T47D (cell line): ENCODE measurements around the gene ANKMY1.

Experiments
- DNase-seq, 2 experiments: peaks; one replicate each; pipeline versions ENCODE4 v3.0.0 to v3.0.0-alpha.2; 2011 to 2012; ENCODE audit warnings: low read depth in 1 of 2, low spot score in 1 of 2
- JUND ChIP-seq: IDR thresholded peaks from 2 replicates; pipeline ENCODE4 v1.6.1; 2012; ENCODE audit warnings: low read depth
- in situ Hi-C: cut with HindIII; loops from 2 replicates; pipeline ENCODE4 v1.10.0; 2016; ENCODE audit warnings: low sequenced_read_pairs, low pct_unique_long_range_greater_than_20kb

Gene ANKMY1, protein sequence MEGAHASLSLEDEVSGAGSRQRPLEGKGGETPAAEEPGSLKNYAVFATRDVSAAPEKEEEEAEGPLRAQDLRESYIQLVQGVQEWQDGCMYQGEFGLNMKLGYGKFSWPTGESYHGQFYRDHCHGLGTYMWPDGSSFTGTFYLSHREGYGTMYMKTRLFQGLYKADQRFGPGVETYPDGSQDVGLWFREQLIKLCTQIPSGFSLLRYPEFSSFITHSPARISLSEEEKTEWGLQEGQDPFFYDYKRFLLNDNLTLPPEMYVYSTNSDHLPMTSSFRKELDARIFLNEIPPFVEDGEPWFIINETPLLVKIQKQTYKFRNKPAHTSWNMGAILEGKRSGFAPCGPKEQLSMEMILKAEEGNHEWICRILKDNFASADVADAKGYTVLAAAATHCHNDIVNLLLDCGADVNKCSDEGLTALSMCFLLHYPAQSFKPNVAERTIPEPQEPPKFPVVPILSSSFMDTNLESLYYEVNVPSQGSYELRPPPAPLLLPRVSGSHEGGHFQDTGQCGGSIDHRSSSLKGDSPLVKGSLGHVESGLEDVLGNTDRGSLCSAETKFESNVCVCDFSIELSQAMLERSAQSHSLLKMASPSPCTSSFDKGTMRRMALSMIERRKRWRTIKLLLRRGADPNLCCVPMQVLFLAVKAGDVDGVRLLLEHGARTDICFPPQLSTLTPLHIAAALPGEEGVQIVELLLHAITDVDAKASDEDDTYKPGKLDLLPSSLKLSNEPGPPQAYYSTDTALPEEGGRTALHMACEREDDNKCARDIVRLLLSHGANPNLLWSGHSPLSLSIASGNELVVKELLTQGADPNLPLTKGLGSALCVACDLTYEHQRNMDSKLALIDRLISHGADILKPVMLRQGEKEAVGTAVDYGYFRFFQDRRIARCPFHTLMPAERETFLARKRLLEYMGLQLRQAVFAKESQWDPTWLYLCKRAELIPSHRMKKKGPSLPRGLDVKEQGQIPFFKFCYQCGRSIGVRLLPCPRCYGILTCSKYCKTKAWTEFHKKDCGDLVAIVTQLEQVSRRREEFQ

DNA sequence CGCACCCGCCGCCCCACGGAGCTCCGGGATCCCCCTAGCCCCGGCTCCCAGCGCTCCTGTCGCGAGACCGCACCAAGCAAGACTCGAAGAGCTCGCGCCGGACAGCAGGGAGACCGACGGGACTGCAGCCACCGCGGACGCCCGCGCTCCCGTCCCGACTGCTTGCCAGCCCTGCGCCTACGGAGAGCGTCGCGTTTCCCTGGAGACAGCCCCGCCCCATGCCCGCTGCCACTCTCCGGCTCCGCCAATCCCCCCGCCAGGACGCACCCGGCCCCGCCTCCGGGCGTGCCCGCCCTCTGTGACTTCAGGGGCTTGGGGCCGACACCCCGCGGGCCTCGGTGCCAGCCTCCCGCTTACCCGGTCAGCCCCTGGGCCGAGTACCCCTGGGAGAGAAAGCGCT lies at the start of gene ANKMY1:
ANKMY1 (minus strand) TSS at position 181 of the 400 bp plus-strand sequence. CDS start 653 bp downstream, outside the sequence.
- no peak for TF ChIP-seq JUND
- DNase-seq = peak; percentile 79 to 93
- in situ Hi-C loops = no loop called here

- no peak for TF ChIP-seq JUND
- DNase-seq = no peak
- in situ Hi-C loops = no loop called here
Measured at GRCh38 chr2:240605867-240606743, 48.3 kb upstream of the ANKMY1 start.

- TF ChIP-seq JUND = no peak
- in situ Hi-C loops = no loop called here
- DNase-seq = no peak
Measured at GRCh38 chr2:240604939-240605716, 47.3 kb upstream of the ANKMY1 start.

- TF ChIP-seq JUND = no peak
- in situ Hi-C loops = no loop called here
- peak; percentile 55 to 60 for DNase-seq
Measured at GRCh38 chr2:240604291-240604938, 46.6 kb upstream of the ANKMY1 start.

DNA sequence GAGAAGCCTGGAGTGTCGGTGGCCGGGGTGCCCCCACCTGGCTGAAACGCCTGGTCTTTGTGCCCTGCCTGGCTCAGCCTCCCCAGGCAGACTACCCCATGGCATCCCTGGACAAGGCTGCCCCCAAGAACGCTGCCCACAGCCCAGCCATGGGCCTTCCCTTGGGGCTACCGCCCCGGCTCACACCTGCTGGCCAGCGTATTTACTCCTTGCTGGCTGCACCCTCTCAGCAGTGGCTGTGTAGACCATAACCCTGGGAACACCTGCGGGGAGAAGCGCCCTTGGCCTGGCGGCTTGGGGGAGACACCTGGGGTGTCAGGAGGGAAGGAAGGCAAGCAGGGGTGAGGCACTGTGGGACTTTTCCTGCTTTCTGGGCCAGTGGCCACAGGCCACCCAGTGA lies 46.1 kb upstream of the ANKMY1 start:
- in situ Hi-C loops = no loop called here
- TF ChIP-seq JUND = no peak

DNA sequence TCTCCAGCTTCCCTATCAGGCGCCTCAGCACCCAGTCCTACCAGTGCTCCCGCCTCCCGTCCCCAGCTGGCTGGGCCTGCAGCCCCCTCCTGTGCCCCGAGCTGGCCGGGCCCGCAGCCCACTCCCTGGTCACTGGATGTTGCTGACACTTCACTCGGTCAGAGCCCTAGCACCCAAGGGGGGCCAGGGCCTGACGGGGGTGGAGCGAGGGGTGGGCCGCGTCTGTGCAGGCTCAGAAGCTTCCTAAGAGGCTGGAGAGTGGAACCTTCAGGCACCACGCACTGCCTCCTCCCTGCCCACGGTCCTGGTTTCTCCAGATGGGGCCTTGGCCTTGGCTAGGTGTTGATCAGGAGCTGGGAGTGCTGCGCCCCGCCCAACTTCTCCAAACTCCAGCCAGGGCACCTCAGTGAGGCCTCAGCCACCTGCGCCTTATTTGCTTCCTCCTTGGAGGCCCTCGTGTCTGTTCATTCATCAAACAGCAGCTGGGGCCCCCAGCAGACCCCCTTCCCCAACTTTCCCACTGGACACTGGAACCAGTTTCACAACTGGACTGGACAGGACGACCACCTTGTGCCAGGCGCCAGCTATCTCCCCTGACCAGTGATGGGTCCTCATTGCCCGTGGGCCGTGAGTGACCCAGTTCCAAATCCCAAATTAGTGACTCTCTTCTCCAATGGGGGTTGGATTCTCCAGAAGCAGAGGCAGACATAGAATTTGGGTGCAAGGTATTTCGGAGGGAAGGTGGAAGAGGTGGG lies 45.5 kb upstream of the ANKMY1 start:
- in situ Hi-C loops = no loop called here
- no peak for DNase-seq
- TF ChIP-seq JUND = no peak

More for the DNA sequence above, 46.1 kb upstream of the ANKMY1 start:
- no peak for DNase-seq

DNA sequence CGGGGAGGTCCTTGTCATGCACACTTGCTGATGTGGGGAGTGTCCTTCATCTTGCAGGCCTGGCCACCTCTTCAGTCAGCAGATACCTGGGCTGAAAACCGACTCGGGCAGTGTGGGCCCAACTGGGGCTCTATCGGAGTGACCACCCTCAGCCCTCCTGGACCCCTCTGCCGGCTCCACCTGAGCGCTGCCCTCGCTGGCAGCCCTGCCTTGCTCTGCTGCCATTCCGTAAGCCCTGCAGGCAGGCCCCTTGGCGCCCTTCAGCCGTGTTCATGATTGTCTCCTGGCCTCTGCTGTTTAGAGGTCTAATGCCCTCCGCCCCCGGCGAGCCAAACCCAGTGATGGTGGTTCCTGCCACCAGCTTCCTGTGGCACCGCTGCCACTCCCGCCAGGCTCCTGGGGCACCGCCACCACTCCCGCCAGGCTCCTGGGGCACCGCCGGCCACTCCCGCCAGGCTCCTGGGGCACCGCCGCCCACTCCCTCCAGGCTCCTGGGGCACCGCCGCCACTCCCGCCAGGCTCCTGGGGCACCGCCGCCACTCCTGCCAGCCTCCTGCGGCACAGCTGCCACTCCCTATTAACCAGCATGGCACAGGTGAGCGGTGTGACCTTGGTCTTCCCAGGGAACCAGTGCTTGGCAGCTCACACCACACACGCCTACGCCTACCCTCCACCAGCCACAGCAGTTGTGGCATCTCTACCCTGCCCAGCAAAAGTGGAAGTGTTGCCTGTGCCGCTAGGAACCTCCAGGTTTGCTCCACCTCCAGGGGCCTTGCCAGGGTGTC lies 44.7 kb upstream of the ANKMY1 start:
- TF ChIP-seq JUND = no peak
- in situ Hi-C loops = no loop called here

GRCh38 chr2:240601831-240602160 lies 44.0 kb upstream of the ANKMY1 start:
- TF ChIP-seq JUND = no peak
- no peak for DNase-seq
- in situ Hi-C loops = no loop called here

More for the DNA sequence above, 44.7 kb upstream of the ANKMY1 start:
- DNase-seq = no peak

- DNase-seq = no peak
- no peak for TF ChIP-seq JUND
- in situ Hi-C loops = no loop called here
Measured at GRCh38 chr2:240601061-240601830, 43.5 kb upstream of the ANKMY1 start.
